OCI-LY7 (cell line): ENCODE data around the gene APOBEC3A.

ENCODE experiments used
- EZH2phosphoT487 ChIP-seq: fragments of 200-600 bp; sonication (generic); IDR thresholded peaks from 2 replicates; pipeline ENCODE4 v1.6.1; 2018; ENCODE audit warnings: low read depth, borderline replicate concordance, mild to moderate bottlenecking, mixed run types, antibody characterized with exemption, low read length, moderate library complexity, mixed read lengths
- TF ChIP-seq, protein P1 (sequence below): fragments of 200-600 bp; sonication (generic); conservative IDR thresholded peaks from 2 replicates; pipeline ENCODE4 v1.5.1; 2014; ENCODE audit warnings: mild to moderate bottlenecking, antibody characterized with exemption, low read length, moderate library complexity, mixed read lengths

DNA sequence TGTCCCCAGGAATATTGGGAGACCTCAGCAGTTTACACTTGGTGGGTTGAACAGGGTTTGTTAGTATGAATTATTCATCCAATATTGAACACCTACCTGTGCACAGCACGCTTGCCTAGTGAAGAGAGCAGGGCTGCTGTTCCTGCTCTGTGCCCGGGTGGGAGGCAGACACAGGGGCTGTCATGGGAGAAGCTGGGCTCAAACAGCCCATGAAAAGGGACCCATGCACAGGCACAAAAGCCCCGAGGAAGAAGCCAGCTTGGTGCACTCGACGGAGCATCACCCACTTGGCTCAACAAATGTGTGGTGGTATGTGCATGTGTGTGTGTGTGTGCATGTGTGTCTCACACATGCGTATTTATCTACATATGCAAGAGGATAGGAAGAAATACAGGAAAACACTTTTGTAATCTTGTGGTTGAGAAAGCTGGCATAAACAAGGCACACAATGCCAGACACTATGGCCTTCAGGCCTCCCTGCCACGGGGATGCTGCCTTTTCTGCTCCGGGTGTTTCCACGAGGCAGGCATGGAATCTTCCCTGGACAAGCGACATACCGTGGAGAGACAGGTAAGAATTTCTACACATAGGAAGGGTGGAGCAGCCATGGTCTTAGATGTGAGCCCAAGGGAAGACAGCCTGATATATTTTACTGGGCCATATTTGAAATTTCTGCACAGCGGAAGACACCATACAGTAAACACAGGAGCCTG lies 5.0 kb upstream of the APOBEC3A start:
- TF ChIP-seq, protein P1, sequence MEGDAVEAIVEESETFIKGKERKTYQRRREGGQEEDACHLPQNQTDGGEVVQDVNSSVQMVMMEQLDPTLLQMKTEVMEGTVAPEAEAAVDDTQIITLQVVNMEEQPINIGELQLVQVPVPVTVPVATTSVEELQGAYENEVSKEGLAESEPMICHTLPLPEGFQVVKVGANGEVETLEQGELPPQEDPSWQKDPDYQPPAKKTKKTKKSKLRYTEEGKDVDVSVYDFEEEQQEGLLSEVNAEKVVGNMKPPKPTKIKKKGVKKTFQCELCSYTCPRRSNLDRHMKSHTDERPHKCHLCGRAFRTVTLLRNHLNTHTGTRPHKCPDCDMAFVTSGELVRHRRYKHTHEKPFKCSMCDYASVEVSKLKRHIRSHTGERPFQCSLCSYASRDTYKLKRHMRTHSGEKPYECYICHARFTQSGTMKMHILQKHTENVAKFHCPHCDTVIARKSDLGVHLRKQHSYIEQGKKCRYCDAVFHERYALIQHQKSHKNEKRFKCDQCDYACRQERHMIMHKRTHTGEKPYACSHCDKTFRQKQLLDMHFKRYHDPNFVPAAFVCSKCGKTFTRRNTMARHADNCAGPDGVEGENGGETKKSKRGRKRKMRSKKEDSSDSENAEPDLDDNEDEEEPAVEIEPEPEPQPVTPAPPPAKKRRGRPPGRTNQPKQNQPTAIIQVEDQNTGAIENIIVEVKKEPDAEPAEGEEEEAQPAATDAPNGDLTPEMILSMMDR: no peak
- no peak for TF ChIP-seq EZH2phosphoT487
